ENCODE results near the gene CST9. TPM values are rescaled to one million over a fixed set of nuclear protein-coding genes. Genes with fewer than 3 reads are reported as not detected.

The CST9 gene
- total and polyA plus RNA-seq, 2 of the 13 experiments (the other 11 are each of a cell fraction or from before 2014, with no cell fraction given) = 0.07 TPM; not detected in 1

DNA sequence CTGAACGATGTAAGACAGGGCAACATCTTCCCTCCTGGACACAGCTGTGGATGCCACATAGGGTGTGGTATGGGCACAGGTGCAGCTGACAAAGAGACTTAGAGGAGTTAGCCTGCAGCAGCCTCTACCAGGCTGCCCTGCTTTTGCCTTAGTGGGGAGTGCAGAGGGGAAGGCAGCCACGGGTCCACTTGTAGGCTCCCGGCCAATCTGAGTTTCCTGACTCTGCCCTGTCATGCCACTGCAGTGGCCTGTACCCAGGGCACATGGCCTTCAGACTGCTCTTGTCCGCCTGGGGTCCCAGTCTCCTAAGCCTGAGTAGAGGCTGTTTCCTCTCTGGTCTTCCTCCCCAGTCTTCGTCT, 20.3 kb downstream of the CST9 start:
- TSS peak; percentile 89 for BruUV-seq (replicated peaks)
- peak overlapping the region in 1 of 3 experiments; percentile 58; a peak in 1 of 6 replicates for H3K4me3 ChIP-seq (replicated peaks in 1 of 3; ENCODE audit: insufficient read depth in 1 of 3, low read depth in 2 of 3, low read length in 3 of 3)
- ATAC-seq (peak; percentile 37), DNase-seq (ENCODE audit: low spot score) (no peak), FAIRE-seq (no peak)
- no peak overlapping the region for H2AFZ ChIP-seq (ENCODE audit: low read length)
- H3K27me3 ChIP-seq (ENCODE audit: control insufficient read depth in 1 of 2, insufficient read depth in 2 of 2, low read length in 2 of 2) = no peaks in the 10 kb centered on the region
- no peaks in the 10 kb centered on the region for H3K9me3 ChIP-seq (ENCODE audit: low read length)
- H3K9ac ChIP-seq (ENCODE audit: insufficient read depth, low read depth, low read length) = peak overlapping the region; percentile 75
- H3K27ac ChIP-seq (ENCODE audit: extremely low read length, insufficient read depth, low read length) = peak overlapping the region; percentile 80
- POLR2A ChIA-PET = interaction anchor here (1.1 to 3.3 kb wide), 13 partner anchors 16 to 164 kb away, joined by 3 to 34 read pairs (median 7); partner anchors contain the start of genes CST3 and NAPB
- CTCF ChIA-PET (ENCODE audit: low intra/inter-chr PET ratio, low total read pairs) = no interaction called here
- H3K79me2 ChIP-seq (ENCODE audit: insufficient read depth, low read length) = no peaks in the 10 kb centered on the region
- H4K20me1 ChIP-seq (ENCODE audit: insufficient read depth, low read length) = no peaks in the 10 kb centered on the region
- no peaks in the 10 kb centered on the region for H3K36me3 ChIP-seq (replicated peaks in 1 of 2; ENCODE audit: control insufficient read depth in 1 of 2, insufficient read depth in 2 of 2, low read length in 2 of 2)
- WGBS (ENCODE audit: low lambda C conversion rate) = 42% methylated on average over 5 of the region's 5 CpGs
- intact Hi-C loops (cut with micrococcal nuclease; ENCODE audit: unreplicated experiment) (no loop called here), in situ Hi-C loops (cut with HindIII; ENCODE audit: extremely low pct_ligation_motif_present, low pct_unique_long_range_greater_than_20kb) (no loop called here)
- H3K4me2 ChIP-seq (ENCODE audit: low read depth, low read length) = peak overlapping the region; percentile 90
- peaks cover 66% of the 10 kb centered on the region for H3K4me1 ChIP-seq (ENCODE audit: insufficient read depth, low read length)
- TF ChIP-seq, protein P1, sequence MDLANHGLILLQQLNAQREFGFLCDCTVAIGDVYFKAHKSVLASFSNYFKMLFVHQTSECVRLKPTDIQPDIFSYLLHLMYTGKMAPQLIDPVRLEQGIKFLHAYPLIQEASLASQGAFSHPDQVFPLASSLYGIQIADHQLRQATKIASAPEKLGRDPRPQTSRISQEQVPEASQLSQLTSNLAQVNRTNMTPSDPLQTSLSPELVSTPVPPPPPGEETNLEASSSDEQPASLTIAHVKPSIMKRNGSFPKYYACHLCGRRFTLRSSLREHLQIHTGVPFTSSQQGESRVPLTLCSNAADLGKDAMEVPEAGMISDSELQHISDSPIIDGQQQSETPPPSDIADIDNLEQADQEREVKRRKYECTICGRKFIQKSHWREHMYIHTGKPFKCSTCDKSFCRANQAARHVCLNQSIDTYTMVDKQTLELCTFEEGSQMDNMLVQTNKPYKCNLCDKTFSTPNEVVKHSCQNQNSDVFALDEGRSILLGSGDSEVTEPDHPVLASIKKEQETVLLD (CRISPR knock-in tag; IDR thresholded peaks at IDR 0.05; ENCODE audit: low read depth) = no peak
- 0 out of 2 replicates have a peak, but pooled peaks have one; percentile 16 for TF ChIP-seq ZFY (CRISPR knock-in tag; IDR thresholded peaks at IDR 0.05)
- no peak for TF ChIP-seq HNF4G (IDR thresholded peaks at IDR 0.05; ENCODE audit: borderline replicate concordance, low read depth, low read length)
- TF ChIP-seq HNF4G (CRISPR knock-in tag; IDR thresholded peaks at IDR 0.05; ENCODE audit: borderline replicate concordance, low read depth) = 0 out of 2 replicates have a peak, but pooled peaks have one; percentile 6
- TF ChIP-seq KMT2B (CRISPR knock-in tag; IDR thresholded peaks at IDR 0.05) = no peak
- no peak for TF ChIP-seq ATF7 (IDR thresholded peaks at IDR 0.05)
- TF ChIP-seq ATF7 (CRISPR knock-in tag; IDR thresholded peaks at IDR 0.05) = peak; percentile 12; the same call in 1 of the 2 replicates
- TF ChIP-seq, protein P2, sequence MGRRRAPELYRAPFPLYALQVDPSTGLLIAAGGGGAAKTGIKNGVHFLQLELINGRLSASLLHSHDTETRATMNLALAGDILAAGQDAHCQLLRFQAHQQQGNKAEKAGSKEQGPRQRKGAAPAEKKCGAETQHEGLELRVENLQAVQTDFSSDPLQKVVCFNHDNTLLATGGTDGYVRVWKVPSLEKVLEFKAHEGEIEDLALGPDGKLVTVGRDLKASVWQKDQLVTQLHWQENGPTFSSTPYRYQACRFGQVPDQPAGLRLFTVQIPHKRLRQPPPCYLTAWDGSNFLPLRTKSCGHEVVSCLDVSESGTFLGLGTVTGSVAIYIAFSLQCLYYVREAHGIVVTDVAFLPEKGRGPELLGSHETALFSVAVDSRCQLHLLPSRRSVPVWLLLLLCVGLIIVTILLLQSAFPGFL (CRISPR knock-in tag; IDR thresholded peaks at IDR 0.05) = peak; percentile 12; the same call in 1 of the 2 replicates
- TF ChIP-seq, protein P3, sequence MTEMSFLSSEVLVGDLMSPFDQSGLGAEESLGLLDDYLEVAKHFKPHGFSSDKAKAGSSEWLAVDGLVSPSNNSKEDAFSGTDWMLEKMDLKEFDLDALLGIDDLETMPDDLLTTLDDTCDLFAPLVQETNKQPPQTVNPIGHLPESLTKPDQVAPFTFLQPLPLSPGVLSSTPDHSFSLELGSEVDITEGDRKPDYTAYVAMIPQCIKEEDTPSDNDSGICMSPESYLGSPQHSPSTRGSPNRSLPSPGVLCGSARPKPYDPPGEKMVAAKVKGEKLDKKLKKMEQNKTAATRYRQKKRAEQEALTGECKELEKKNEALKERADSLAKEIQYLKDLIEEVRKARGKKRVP (CRISPR knock-in tag; IDR thresholded peaks at IDR 0.05) = no peak
- TF ChIP-seq SP4 (CRISPR knock-in tag; IDR thresholded peaks at IDR 0.05) = peak; percentile 70
- 0 out of 2 replicates have a peak, but pooled peaks have one; percentile 30 for TF ChIP-seq FLYWCH1 (CRISPR knock-in tag; IDR thresholded peaks at IDR 0.05)
- TF ChIP-seq, protein P4, sequence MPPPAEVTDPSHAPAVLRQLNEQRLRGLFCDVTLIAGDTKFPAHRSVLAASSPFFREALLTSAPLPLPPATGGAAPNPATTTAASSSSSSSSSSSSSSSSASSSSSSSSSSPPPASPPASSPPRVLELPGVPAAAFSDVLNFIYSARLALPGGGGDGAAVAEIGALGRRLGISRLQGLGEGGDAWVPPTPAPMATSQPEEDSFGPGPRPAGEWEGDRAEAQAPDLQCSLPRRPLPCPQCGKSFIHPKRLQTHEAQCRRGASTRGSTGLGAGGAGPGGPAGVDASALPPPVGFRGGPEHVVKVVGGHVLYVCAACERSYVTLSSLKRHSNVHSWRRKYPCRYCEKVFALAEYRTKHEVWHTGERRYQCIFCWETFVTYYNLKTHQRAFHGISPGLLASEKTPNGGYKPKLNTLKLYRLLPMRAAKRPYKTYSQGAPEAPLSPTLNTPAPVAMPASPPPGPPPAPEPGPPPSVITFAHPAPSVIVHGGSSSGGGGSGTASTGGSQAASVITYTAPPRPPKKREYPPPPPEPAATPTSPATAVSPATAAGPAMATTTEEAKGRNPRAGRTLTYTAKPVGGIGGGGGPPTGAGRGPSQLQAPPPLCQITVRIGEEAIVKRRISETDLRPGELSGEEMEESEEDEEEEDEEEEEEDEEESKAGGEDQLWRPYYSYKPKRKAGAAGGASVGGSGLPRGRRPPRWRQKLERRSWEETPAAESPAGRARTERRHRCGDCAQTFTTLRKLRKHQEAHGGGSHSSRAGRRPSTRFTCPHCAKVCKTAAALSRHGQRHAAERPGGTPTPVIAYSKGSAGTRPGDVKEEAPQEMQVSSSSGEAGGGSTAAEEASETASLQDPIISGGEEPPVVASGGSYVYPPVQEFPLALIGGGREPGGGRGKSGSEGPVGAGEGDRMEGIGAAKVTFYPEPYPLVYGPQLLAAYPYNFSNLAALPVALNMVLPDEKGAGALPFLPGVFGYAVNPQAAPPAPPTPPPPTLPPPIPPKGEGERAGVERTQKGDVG (CRISPR knock-in tag; IDR thresholded peaks at IDR 0.05; ENCODE audit: borderline replicate concordance) = 0 out of 2 replicates have a peak, but pooled peaks have one; percentile 6
- 0 out of 2 replicates have a peak, but pooled peaks have one; percentile 3 for TF ChIP-seq TSC22D2 (CRISPR knock-in tag; IDR thresholded peaks at IDR 0.05; ENCODE audit: borderline replicate concordance)
- TF ChIP-seq ZNF501 (CRISPR knock-in tag; IDR thresholded peaks at IDR 0.05) = peak; percentile 26; the same call in 1 of the 2 replicates
- TF ChIP-seq FOXO1 (CRISPR knock-in tag; IDR thresholded peaks at IDR 0.05) = no peak; the same call in 1 of the 2 replicates
- no peak for TF ChIP-seq LCORL (IDR thresholded peaks at IDR 0.05)
- no peak for TF ChIP-seq LCORL (CRISPR knock-in tag; IDR thresholded peaks at IDR 0.05)
- TF ChIP-seq HNRNPL (IDR thresholded peaks at IDR 0.05; ENCODE audit: low read depth, low read length) = peak; percentile 80; the same call in 1 of the 2 replicates

Measured in HepG2 (cell line).